Thymus (tissue), 11 donors: ENCODE results near the gene CELSR1. TPM values are rescaled to one million over a fixed set of nuclear protein-coding genes. Genes with fewer than 3 reads are reported as not detected.

Experiments
- DNase-seq, 9 donors: peaks; one replicate each; pipeline ENCODE4 v3.0.0-alpha.2; 2013; ENCODE audit warnings: low spot score in 9 of 9, low read depth in 6 of 9, missing footprints in 1 of 9
- H3K27ac ChIP-seq, 2 donors: one replicate each; pipeline ENCODE4 v1.5.1; 2013; ENCODE audit warnings: control low read depth in 1 of 2, low read depth in 1 of 2, low read length in 1 of 2, mild to moderate bottlenecking in 1 of 2, moderate library complexity in 1 of 2
- H3K27me3 ChIP-seq, 2 donors: one replicate each; pipeline ENCODE4 v1.5.1; 2013; ENCODE audit warnings: low read length in 1 of 2; ENCODE audit not compliant: control insufficient read depth in 2 of 2, insufficient read depth in 1 of 2
- H3K36me3 ChIP-seq, 2 donors: one replicate each; pipeline ENCODE4 v1.5.1; 2013; ENCODE audit warnings: low read length in 1 of 2, mild to moderate bottlenecking in 1 of 2, moderate library complexity in 1 of 2; ENCODE audit not compliant: control insufficient read depth in 2 of 2, insufficient read depth in 2 of 2
- H3K4me1 ChIP-seq, 2 donors: one replicate each; pipeline ENCODE4 v1.5.1; 2013; ENCODE audit warnings: low read length in 2 of 2; ENCODE audit not compliant: control insufficient read depth in 2 of 2, insufficient read depth in 2 of 2
- H3K4me3 ChIP-seq, 2 donors: one replicate each; pipeline ENCODE4 v1.5.1; 2013; ENCODE audit warnings: low read length in 2 of 2, control low read depth in 1 of 2, mild to moderate bottlenecking in 1 of 2
- H3K9me3 ChIP-seq, 2 donors: one replicate each; pipeline ENCODE4 v1.5.1; 2013; ENCODE audit warnings: low read length in 1 of 2, mild to moderate bottlenecking in 1 of 2; ENCODE audit not compliant: control insufficient read depth in 2 of 2, insufficient read depth in 1 of 2
- WGBS: extraction: QIAGEN DNeasy Blood & Tissue Kit; methylation state at CpG from one replicate; pipeline ENCODE4 v1.1.7; 2013; 5-methylcytosine and 5-hydroxymethylcytosine counted together
- polyA plus RNA-seq: library from polyadenylated mRNA; stranded (reverse); fragments of 200-250 nt; gene quantifications from one replicate; pipeline ENCODE4 v1.2.3, GENCODE V29; 2013
- total RNA-seq: library from RNA; stranded (reverse); fragments of 120-200 nt; gene quantifications from one replicate; pipeline ENCODE4 v1.2.4, GENCODE V29; 2013
- donor health status: healthy.

Gene CELSR1
- total and polyA plus RNA-seq, 2 donors: 3.7 to 9.4 TPM

GRCh38 chr22:46351767-46352166 lies 185.7 kb downstream of the CELSR1 start:
- Histone ChIP-seq H3K27me3 (no peaks in the 10 kb centered on the region), H3K4me1 (peaks cover 0 to 7% of the 10 kb centered on the region in 2 donors), H3K4me3 (no peak overlapping the region), H3K36me3 (peaks cover 82 to 96% of the 10 kb centered on the region in 2 donors), H3K9me3 (no peaks in the 10 kb centered on the region), H3K27ac (no peak overlapping the region)
- 98% methylated on average over 23 of the region's 23 CpGs for WGBS
- DNase-seq: no peak

GRCh38 chr22:46351131-46351735 lies 186.2 kb downstream of the CELSR1 start:
- no peak for DNase-seq
- WGBS: 93% methylated on average over 28 of the region's 28 CpGs
- no peak overlapping the region for H3K4me3 ChIP-seq

GRCh38 chr22:46350646-46351045 lies 186.8 kb downstream of the CELSR1 start:
- 96% methylated on average over 20 of the region's 20 CpGs for WGBS
- Histone ChIP-seq H3K4me3 (no peak overlapping the region), H3K27me3 (no peaks in the 10 kb centered on the region), H3K36me3 (peaks cover 83 to 92% of the 10 kb centered on the region in 2 donors), H3K4me1 (peaks cover 0 to under 1% of the 10 kb centered on the region in 2 donors), H3K9me3 (no peaks in the 10 kb centered on the region), H3K27ac (no peak overlapping the region)
- DNase-seq: no peak

More at GRCh38 chr22:46351131-46351735, 186.2 kb downstream of the CELSR1 start:
- peaks cover 84 to 96% of the 10 kb centered on the region in 2 donors for H3K36me3 ChIP-seq
- H3K27ac ChIP-seq: no peak overlapping the region
- no peaks in the 10 kb centered on the region for H3K27me3 ChIP-seq
- H3K4me1 ChIP-seq: peaks cover 0 to 6% of the 10 kb centered on the region in 2 donors
- no peaks in the 10 kb centered on the region for H3K9me3 ChIP-seq

GRCh38 chr22:46350121-46350520 lies 187.3 kb downstream of the CELSR1 start:
- Histone ChIP-seq H3K36me3 (peaks cover 85 to 91% of the 10 kb centered on the region in 2 donors), H3K27ac (no peak overlapping the region), H3K9me3 (no peaks in the 10 kb centered on the region), H3K4me3 (no peak overlapping the region), H3K27me3 (no peaks in the 10 kb centered on the region), H3K4me1 (no peaks in the 10 kb centered on the region)
- WGBS: 97% methylated on average over 7 of the region's 7 CpGs
- DNase-seq: no peak

GRCh38 chr22:46349681-46350080 lies 187.7 kb downstream of the CELSR1 start:
- no peak overlapping the region for H3K4me3 ChIP-seq
- no peak for DNase-seq
- no peak overlapping the region for H3K27ac ChIP-seq
- no peaks in the 10 kb centered on the region for H3K9me3 ChIP-seq
- WGBS: 93% methylated on average over 6 of the region's 6 CpGs
- H3K27me3 ChIP-seq: no peaks in the 10 kb centered on the region
- H3K36me3 ChIP-seq: peaks cover 85 to 88% of the 10 kb centered on the region in 2 donors
- H3K4me1 ChIP-seq: no peaks in the 10 kb centered on the region

GRCh38 chr22:46349238-46349637 lies 188.2 kb downstream of the CELSR1 start:
- Histone ChIP-seq H3K27ac (no peak overlapping the region), H3K4me3 (no peak overlapping the region), H3K27me3 (no peaks in the 10 kb centered on the region), H3K36me3 (peaks cover 87 to 89% of the 10 kb centered on the region in 2 donors), H3K4me1 (no peaks in the 10 kb centered on the region), H3K9me3 (no peaks in the 10 kb centered on the region)
- WGBS: 96% methylated on average over 18 of the region's 18 CpGs
- DNase-seq: no peak

- Histone ChIP-seq H3K4me1 (no peaks in the 10 kb centered on the region), H3K4me3 (no peak overlapping the region), H3K27me3 (no peaks in the 10 kb centered on the region), H3K9me3 (no peaks in the 10 kb centered on the region), H3K27ac (no peak overlapping the region), H3K36me3 (peaks cover 81 to 85% of the 10 kb centered on the region in 2 donors)
- DNase-seq: no peak
- WGBS: over 99% methylated on average over 15 of the region's 15 CpGs
These were observed 189.2 kb downstream of the CELSR1 start for GRCh38 chr22:46348099-46348695.

GRCh38 chr22:46347646-46348045 lies 189.8 kb downstream of the CELSR1 start:
- Histone ChIP-seq H3K36me3 (peaks cover 77 to 82% of the 10 kb centered on the region in 2 donors), H3K27ac (no peak overlapping the region), H3K9me3 (no peaks in the 10 kb centered on the region), H3K4me3 (no peak overlapping the region), H3K4me1 (no peaks in the 10 kb centered on the region), H3K27me3 (no peaks in the 10 kb centered on the region)
- 81% methylated on average over 12 of the region's 12 CpGs for WGBS
- DNase-seq: no peak

GRCh38 chr22:46346680-46347405 lies 190.6 kb downstream of the CELSR1 start:
- no peak for DNase-seq
- Histone ChIP-seq H3K27me3 (no peaks in the 10 kb centered on the region), H3K9me3 (no peaks in the 10 kb centered on the region), H3K4me1 (no peaks in the 10 kb centered on the region), H3K36me3 (peaks cover 74 to 80% of the 10 kb centered on the region in 2 donors), H3K27ac (no peak overlapping the region), H3K4me3 (no peak overlapping the region)
- 97% methylated on average over 19 of the region's 19 CpGs for WGBS
